ENCODE data around the gene KLF13.

DNA sequence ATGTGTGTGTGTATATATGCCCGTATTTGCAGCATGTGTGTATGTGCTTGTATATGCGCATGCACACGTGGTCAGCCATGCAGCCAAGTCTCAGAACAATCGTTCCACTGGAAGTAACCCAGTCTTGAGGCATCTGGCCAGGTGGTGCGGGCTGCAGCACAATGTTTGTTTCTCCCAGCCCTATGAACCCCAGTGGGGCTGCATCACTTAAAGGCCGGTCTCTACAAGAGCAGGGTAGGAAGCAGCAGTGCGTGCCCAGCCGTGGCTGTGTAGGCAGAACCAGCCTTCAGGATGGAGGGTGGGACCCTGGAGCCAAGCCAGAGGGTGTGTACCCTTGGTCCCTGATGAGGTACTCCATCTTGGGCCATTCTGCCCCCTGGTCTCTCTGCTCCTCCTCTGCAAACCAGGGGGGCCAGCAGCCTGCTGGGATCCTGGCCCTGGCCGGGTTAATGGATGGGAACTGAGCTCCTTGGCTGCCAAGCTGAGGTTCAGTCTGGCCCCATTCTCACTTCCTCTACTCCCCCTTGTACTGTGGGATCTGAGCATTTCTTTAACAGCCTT is 11.8 kb downstream of the KLF13 start:
- TF ChIP-seq, protein P1, sequence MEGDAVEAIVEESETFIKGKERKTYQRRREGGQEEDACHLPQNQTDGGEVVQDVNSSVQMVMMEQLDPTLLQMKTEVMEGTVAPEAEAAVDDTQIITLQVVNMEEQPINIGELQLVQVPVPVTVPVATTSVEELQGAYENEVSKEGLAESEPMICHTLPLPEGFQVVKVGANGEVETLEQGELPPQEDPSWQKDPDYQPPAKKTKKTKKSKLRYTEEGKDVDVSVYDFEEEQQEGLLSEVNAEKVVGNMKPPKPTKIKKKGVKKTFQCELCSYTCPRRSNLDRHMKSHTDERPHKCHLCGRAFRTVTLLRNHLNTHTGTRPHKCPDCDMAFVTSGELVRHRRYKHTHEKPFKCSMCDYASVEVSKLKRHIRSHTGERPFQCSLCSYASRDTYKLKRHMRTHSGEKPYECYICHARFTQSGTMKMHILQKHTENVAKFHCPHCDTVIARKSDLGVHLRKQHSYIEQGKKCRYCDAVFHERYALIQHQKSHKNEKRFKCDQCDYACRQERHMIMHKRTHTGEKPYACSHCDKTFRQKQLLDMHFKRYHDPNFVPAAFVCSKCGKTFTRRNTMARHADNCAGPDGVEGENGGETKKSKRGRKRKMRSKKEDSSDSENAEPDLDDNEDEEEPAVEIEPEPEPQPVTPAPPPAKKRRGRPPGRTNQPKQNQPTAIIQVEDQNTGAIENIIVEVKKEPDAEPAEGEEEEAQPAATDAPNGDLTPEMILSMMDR (IDR thresholded peaks at IDR 0.05) = no peak
- TF ChIP-seq NR3C1 (IDR thresholded peaks at IDR 0.05) = no peak
- no peak for TF ChIP-seq RNF2 (IDR thresholded peaks at IDR 0.05; ENCODE audit: borderline replicate concordance, low read depth)
- no peak for TF ChIP-seq POLR2A (IDR thresholded peaks at IDR 0.05; ENCODE audit: low read length)
- TF ChIP-seq SMC3 (IDR thresholded peaks at IDR 0.05) = no peak

Data from A549 (cell line).